ENCODE data around the gene ZNF260.

The ZNF260 gene

DNA sequence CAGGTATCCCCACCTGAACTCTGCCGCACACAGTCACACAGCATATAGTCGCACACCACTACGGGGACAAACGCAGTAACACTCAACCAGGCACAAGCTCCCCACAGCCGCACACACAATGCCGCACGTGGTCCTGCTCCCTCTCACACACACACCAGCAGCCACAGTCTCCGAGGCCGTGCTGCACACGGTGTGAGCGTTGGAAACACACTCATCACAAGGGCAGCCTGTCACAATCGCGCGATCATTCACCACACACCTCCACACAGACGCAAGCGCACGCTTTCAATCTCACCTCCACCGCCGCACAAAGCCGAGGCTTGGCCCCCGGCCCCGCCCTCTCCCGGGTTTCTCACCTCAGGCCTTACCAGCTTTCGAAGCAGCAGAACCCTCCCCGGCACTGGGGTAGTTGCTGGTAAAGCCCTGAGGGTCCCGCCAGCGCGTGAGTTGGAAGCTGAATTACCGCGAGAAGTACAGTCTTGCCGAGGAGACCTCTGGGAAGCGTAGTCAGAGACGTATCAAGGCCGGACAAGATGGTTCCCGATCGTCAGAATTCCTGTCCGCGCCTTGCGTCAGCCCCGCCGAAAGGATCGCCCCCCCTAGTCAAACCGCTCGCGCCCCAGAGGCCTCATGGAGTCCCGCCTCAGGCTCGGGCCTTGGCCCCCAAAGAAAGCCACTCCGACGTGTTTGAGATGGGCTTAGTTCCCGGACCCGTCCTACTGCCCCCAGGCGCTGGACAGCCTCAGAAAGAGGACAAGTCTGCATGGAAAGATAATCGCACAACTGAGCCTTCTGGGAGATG, 38.8 kb downstream of the ZNF260 start, which contains the start of gene ZNF566:
TSS of gene ZNF566 (minus strand) at position 444 of the 802 bp plus-strand sequence. CDS start 13,004 bp downstream, outside the sequence.
- peak; percentile 100 for DNase-seq

DNA sequence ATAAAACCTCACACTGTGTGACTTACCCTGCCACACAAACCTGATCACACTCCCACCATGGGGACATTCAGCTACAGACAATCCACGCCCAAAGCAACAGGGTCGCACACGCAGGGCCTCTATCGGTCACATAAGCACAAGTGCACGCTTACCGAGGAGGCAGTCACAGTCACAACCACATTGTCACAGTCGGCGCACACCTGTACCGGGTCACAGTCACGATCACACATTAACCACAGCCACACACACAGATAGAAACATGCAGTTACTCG, 39.3 kb downstream of the ZNF260 start:
- DNase-seq, result peak; percentile 69

DNA sequence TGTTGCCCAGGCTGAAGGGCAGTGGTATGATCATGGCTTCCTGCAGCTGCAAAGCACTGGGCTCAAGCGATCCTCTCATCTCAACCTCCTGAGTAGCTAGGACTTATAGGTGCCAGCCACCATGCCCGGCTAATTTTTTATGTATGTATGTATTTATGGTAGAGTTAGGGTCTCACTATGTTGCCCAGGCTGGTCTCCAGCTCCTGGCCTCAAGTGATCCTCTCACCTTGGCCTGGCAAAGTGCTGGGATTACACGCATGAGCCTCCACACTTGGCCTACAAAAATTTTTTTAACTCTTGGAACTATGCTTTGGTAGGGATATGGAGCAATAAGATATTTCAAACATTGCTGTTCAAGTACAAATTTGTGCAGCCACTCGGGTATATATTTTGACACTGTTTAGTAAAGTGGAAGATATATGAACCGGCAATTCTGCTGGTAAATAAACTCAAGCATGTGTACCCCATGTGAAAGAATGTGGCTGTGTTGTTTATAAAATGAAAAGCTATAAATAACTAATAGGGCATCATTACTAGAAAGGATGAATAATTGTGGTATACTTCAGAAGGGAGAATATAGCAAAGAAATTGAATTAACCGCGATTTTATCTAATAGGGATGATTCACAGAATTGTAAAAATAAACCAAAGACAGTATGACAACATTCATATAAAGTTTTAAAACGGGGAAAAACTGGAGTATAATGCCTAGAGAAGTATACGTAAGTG, 39.8 kb downstream of the ZNF260 start:
- no peak for DNase-seq

DNA sequence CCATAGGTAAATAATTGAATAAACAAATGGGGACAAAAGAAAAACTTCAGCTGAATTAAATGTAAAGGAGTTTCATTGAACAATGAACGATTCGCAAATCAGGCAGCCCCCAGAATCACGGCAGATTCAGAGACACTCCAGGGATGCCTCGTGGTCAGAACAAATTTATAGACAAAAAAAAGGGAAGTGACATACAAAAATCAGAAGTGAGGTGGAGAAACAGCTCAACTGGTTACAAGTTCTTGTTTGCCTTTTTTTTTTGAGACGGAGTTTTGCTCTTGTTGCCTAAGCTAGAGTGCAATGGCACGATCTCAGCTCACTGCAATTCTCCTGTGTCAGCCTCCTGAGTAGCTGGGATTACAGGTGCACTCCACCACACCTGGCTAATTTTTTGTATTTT, 44.4 kb downstream of the ZNF260 start:
- DNase-seq, result no peak

DNA sequence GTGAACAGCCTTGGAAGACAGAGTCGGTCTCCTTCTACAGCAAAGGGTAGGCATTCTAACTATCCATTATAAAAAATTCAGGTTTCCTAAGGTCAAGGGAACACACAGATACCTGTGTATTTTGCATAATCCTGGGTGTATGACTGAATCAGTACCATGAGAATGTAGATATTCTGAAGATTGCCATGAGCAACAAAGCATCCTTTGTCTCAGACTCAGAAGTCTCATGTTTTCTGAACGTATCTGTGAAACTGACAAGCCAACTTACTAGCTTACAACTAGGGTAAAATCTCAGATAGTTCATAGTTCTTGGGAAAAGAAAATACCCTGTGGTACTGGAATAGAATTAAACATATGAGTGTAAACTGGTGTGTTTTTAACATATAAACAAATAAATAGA, 45.2 kb downstream of the ZNF260 start:
- no peak for DNase-seq

Measured in NCI-H345 (cell line).